ENCODE measurements around the gene E2F6. TPM values are rescaled to one million over a fixed set of nuclear protein-coding genes. Genes with fewer than 3 reads are reported as not detected.
A peak's percentile ranks its signal among the peaks of the same experiment; 100 is the strongest.

The E2F6 gene
- total and polyA plus RNA-seq, 2 of the 13 experiments (the other 11 are each of a cell fraction or from before 2014, with no cell fraction given), result 27.3 to 36.0 TPM

DNA sequence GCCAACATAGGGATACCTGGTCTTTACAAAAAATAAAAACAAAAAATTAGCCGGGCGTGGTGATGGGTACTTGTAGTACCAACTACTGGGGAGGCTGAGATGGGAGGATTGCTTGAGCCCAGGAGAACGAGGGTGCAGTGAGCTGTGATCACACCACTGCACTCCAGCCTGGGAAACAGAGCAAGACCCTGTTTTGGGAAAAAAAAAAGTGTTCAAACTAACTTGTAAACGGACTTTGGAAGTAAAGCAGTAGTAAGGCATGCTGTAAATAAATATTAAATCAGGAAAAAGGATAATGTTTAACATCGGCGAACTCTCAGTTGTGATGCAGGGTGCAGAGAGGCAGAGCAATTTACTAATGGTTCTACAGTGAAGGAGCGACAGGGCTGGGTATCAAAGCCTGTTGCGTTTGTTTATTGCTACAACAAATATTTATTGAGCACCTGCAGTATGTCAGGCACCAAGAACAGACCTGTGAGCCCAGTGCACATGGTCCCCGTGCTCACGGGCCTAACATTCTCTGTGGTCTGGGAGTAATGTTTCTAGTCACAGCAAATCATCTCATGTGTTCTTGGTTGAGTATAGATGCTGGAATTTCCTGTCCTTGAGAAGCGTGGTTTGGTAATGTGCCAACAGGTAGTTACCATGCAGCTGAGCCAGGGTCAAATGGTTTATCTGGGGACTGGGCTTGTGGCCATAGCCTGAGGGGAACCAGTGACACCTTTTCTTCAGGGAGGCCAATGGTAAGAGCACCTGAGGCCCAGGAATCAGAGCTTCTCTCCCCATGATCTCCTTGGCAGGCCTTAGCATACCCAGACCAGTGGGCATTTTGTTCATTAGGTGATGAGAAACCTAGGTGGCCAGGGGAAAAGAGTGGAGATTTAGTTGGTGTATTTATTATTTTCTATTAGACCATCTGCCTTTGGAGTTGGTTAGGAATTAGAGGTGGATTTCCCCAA, 40.0 kb upstream of the E2F6 start (continued):
- TF ChIP-seq, protein P1, sequence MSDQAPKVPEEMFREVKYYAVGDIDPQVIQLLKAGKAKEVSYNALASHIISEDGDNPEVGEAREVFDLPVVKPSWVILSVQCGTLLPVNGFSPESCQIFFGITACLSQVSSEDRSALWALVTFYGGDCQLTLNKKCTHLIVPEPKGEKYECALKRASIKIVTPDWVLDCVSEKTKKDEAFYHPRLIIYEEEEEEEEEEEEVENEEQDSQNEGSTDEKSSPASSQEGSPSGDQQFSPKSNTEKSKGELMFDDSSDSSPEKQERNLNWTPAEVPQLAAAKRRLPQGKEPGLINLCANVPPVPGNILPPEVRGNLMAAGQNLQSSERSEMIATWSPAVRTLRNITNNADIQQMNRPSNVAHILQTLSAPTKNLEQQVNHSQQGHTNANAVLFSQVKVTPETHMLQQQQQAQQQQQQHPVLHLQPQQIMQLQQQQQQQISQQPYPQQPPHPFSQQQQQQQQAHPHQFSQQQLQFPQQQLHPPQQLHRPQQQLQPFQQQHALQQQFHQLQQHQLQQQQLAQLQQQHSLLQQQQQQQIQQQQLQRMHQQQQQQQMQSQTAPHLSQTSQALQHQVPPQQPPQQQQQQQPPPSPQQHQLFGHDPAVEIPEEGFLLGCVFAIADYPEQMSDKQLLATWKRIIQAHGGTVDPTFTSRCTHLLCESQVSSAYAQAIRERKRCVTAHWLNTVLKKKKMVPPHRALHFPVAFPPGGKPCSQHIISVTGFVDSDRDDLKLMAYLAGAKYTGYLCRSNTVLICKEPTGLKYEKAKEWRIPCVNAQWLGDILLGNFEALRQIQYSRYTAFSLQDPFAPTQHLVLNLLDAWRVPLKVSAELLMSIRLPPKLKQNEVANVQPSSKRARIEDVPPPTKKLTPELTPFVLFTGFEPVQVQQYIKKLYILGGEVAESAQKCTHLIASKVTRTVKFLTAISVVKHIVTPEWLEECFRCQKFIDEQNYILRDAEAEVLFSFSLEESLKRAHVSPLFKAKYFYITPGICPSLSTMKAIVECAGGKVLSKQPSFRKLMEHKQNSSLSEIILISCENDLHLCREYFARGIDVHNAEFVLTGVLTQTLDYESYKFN (CRISPR knock-in tag; conservative IDR thresholded peaks at IDR 0.05), result peak; percentile 99
- no peak; the same call in 1 of the 2 replicates for TF ChIP-seq KLF11 (CRISPR knock-in tag; IDR thresholded peaks at IDR 0.05)
- no peak; the same call in none of the 2 replicates for TF ChIP-seq REPIN1 (CRISPR knock-in tag; IDR thresholded peaks at IDR 0.05; ENCODE audit: borderline replicate concordance, low read depth)
- TF ChIP-seq, protein P2, sequence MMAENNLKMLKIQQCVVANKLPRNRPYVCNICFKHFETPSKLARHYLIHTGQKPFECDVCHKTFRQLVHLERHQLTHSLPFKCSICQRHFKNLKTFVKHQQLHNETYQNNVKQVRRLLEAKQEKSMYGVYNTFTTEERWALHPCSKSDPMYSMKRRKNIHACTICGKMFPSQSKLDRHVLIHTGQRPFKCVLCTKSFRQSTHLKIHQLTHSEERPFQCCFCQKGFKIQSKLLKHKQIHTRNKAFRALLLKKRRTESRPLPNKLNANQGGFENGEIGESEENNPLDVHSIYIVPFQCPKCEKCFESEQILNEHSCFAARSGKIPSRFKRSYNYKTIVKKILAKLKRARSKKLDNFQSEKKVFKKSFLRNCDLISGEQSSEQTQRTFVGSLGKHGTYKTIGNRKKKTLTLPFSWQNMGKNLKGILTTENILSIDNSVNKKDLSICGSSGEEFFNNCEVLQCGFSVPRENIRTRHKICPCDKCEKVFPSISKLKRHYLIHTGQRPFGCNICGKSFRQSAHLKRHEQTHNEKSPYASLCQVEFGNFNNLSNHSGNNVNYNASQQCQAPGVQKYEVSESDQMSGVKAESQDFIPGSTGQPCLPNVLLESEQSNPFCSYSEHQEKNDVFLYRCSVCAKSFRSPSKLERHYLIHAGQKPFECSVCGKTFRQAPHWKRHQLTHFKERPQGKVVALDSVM (CRISPR knock-in tag; IDR thresholded peaks at IDR 0.05), result peak; percentile 99
- TF ChIP-seq CHD4 (IDR thresholded peaks at IDR 0.05; ENCODE audit: borderline replicate concordance, low read length), result peak; percentile 60; the same call in 1 of the 2 replicates
- TF ChIP-seq ZSCAN25 (CRISPR knock-in tag; IDR thresholded peaks at IDR 0.05), result peak; percentile 86; the same call in 1 of the 2 replicates
- TF ChIP-seq ZNF354B (CRISPR knock-in tag; IDR thresholded peaks at IDR 0.05), result no peak
- TF ChIP-seq ZNF577 (CRISPR knock-in tag; IDR thresholded peaks at IDR 0.05; ENCODE audit: borderline replicate concordance, low read depth), result 0 out of 2 replicates have a peak, but pooled peaks have one; percentile 53
- no peak for TF ChIP-seq PTBP1 (IDR thresholded peaks at IDR 0.05; ENCODE audit: low read depth, low read length, poor library complexity, severe bottlenecking)
- peak; percentile 57; the same call in 1 of the 2 replicates for TF ChIP-seq HNRNPUL1 (IDR thresholded peaks at IDR 0.05; ENCODE audit: low read depth, low read length)
- 0 out of 2 replicates have a peak, but pooled peaks have one; percentile 59 for TF ChIP-seq ZNF552 (CRISPR knock-in tag; IDR thresholded peaks at IDR 0.05; ENCODE audit: borderline replicate concordance)
- no peak; the same call in 1 of the 2 replicates for TF ChIP-seq KDM5A (IDR thresholded peaks at IDR 0.05; ENCODE audit: borderline replicate concordance, low read length)
- TF ChIP-seq, protein P3, sequence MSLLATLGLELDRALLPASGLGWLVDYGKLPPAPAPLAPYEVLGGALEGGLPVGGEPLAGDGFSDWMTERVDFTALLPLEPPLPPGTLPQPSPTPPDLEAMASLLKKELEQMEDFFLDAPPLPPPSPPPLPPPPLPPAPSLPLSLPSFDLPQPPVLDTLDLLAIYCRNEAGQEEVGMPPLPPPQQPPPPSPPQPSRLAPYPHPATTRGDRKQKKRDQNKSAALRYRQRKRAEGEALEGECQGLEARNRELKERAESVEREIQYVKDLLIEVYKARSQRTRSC (CRISPR knock-in tag; IDR thresholded peaks at IDR 0.05; ENCODE audit: low read depth), result no peak
- TF ChIP-seq ETV6 (CRISPR knock-in tag; conservative IDR thresholded peaks at IDR 0.05), result no peak; the same call in 1 of the 2 replicates
- TF ChIP-seq, protein P4, sequence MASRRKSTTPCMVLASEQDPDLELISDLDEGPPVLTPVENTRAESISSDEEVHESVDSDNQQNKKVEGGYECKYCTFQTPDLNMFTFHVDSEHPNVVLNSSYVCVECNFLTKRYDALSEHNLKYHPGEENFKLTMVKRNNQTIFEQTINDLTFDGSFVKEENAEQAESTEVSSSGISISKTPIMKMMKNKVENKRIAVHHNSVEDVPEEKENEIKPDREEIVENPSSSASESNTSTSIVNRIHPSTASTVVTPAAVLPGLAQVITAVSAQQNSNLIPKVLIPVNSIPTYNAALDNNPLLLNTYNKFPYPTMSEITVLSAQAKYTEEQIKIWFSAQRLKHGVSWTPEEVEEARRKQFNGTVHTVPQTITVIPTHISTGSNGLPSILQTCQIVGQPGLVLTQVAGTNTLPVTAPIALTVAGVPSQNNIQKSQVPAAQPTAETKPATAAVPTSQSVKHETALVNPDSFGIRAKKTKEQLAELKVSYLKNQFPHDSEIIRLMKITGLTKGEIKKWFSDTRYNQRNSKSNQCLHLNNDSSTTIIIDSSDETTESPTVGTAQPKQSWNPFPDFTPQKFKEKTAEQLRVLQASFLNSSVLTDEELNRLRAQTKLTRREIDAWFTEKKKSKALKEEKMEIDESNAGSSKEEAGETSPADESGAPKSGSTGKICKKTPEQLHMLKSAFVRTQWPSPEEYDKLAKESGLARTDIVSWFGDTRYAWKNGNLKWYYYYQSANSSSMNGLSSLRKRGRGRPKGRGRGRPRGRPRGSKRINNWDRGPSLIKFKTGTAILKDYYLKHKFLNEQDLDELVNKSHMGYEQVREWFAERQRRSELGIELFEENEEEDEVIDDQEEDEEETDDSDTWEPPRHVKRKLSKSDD (CRISPR knock-in tag; IDR thresholded peaks at IDR 0.05; ENCODE audit: low read depth), result peak; percentile 59; the same call in 1 of the 2 replicates
- no peak; the same call in 1 of the 2 replicates for TF ChIP-seq DPF2 (CRISPR knock-in tag; IDR thresholded peaks at IDR 0.05; ENCODE audit: borderline replicate concordance, low read depth)
- TF ChIP-seq ZEB1 (IDR thresholded peaks at IDR 0.05; ENCODE audit: insufficient replicate concordance, low read depth), result peak; percentile 85
- TF ChIP-seq ZSCAN20 (CRISPR knock-in tag; IDR thresholded peaks at IDR 0.05; ENCODE audit: borderline replicate concordance), result no peak

Data from HepG2 (cell line).